DOHH2 (cell line): Measurements from ENCODE around the gene BARX1.

Experiments
- CTCF ChIP-seq: fragments of 200-600 bp; sonication (generic); IDR thresholded peaks from one replicate; pipeline ENCODE4 v1.5.1; 2014; ENCODE audit warnings: antibody characterized with exemption, mild to moderate bottlenecking, low read depth, low read length; ENCODE audit not compliant: poor library complexity, severe bottlenecking
- EZH2phosphoT487 ChIP-seq: fragments of 200-600 bp; sonication (generic); IDR thresholded peaks from 2 replicates; pipeline ENCODE4 v1.6.1; 2017; ENCODE audit warnings: borderline replicate concordance, mild to moderate bottlenecking, antibody characterized with exemption, low read length, moderate library complexity, mixed read lengths

- TF ChIP-seq CTCF (no peak), EZH2phosphoT487 (no peak)
These were observed 13.7 kb downstream of the BARX1 start for GRCh38 chr9:93941493-93941892.
